Aorta (tissue), 5 donors: Measurements from ENCODE around the gene MYO1E. TPM values are rescaled to one million over a fixed set of nuclear protein-coding genes. Genes with fewer than 3 reads are reported as not detected.
"Not testable (repeated sequence)": the region's sequence is repeated elsewhere in the genome, so short reads cannot be mapped to it uniquely, and the experiment has no call there.

Source experiments
- ATAC-seq: fragments of 200-7000 bp; cut with Tn5 transposase; one replicate; pipeline ENCODE4 v1.9.1; 2022; ENCODE audit warnings: moderate library complexity; ENCODE audit not compliant: low FRiP score
- DNase-seq, 2 donors: peaks; one replicate each; pipeline ENCODE4 v3.0.0-alpha.2; 2020
- H3K27ac ChIP-seq, 2 donors: one replicate each; pipeline ENCODE4 v1.5.1; 2013; ENCODE audit warnings: low read length in 2 of 2, mild to moderate bottlenecking in 2 of 2, moderate library complexity in 2 of 2, control low read depth in 1 of 2, inconsistent platforms in 1 of 2, low read depth in 1 of 2
- H3K27me3 ChIP-seq, 2 donors: one replicate each; pipeline ENCODE4 v1.6.1; 2013; ENCODE audit warnings: control low read depth in 1 of 2, low read length in 1 of 2, mild to moderate bottlenecking in 1 of 2, moderate library complexity in 1 of 2; ENCODE audit not compliant: insufficient read depth in 2 of 2, control insufficient read depth in 1 of 2
- H3K36me3 ChIP-seq, 2 donors: one replicate each; pipeline ENCODE4 v1.6.1; 2013; ENCODE audit warnings: control low read depth in 1 of 2, low read length in 1 of 2, mild to moderate bottlenecking in 1 of 2; ENCODE audit not compliant: insufficient read depth in 2 of 2, control insufficient read depth in 1 of 2
- H3K4me1 ChIP-seq, 2 donors: one replicate each; pipeline ENCODE4 v1.6.1; 2013; ENCODE audit warnings: low read length in 2 of 2, control low read depth in 1 of 2, mild to moderate bottlenecking in 1 of 2, moderate library complexity in 1 of 2; ENCODE audit not compliant: insufficient read depth in 2 of 2, control insufficient read depth in 1 of 2
- H3K4me3 ChIP-seq, 2 donors: one replicate each; pipeline ENCODE4 v1.5.1; 2013; ENCODE audit warnings: low read length in 2 of 2, control low read depth in 1 of 2, mild to moderate bottlenecking in 1 of 2
- H3K9me3 ChIP-seq: one replicate; pipeline ENCODE4 v1.6.1; 2013; ENCODE audit warnings: mild to moderate bottlenecking, low read length; ENCODE audit not compliant: control insufficient read depth
- WGBS, 2 donors: extraction: QIAGEN DNeasy Blood & Tissue Kit; methylation state at CpG; one replicate each; pipeline ENCODE4 v1.1.7; 2013; 5-methylcytosine and 5-hydroxymethylcytosine counted together
- intact Hi-C, 2 donors: fragments of 100-400 bp; cut with DNase I; formaldehyde crosslinking; loops; one replicate each; pipeline versions ENCODE4 v1.14.2 to v1.15.0; 2022
- polyA plus RNA-seq, 2 donors: library from polyadenylated mRNA; stranded (reverse); fragments of 200-250 nt; gene quantifications; one replicate each; pipeline ENCODE4 v1.2.3, GENCODE V29; 2013
- total RNA-seq, 2 donors: library from RNA; stranded (reverse); fragmentation: NEBNext Ultra II Directional; extraction: Animal tissue kit (Norgen Biotek cat#: 25700); gene quantifications; one replicate each; pipeline ENCODE4 v1.2.1, GENCODE V29; 2021
- donor health status: healthy with polysubstance abuse.
- donor health status: Bipolar disorder and iron deficiency.
- donor health status: DM: no; HTN: no; CAD: no.
- donor health status: DM: no; HTN: no; CAD: no.
- donor health status: DM: yes; HTN: yes; CAD: no.

MYO1E gene
- total and polyA plus RNA-seq, 4 donors, result 44.6 to 225 (median 105) TPM

DNA sequence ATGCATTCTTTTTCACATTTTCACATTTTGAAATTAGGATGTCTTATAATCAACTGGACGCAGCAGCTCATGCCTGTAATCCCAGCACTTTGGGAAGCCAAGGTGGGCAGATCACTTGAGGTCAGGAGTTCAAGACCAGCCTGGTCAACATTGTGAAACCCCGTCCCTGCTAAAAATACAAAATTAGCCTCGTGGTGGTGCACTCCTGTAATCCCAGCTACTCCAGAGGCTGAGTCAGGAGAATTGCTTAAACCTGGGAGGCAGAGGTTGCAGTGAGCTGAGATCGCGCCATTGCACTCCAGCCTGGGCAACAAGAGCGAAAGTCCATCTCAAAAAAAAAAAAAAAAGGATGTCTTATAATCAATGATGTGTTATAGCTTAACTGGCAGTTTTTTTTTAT, 92.4 kb downstream of the MYO1E start:
- H3K27me3 ChIP-seq, H3K27ac ChIP-seq, H3K36me3 ChIP-seq, H3K4me3 ChIP-seq, DNase-seq, ATAC-seq, intact Hi-C loops, H3K9me3 ChIP-seq, H3K4me1 ChIP-seq: not testable (repeated sequence)
- WGBS, 2 donors, result 80 to 86% methylated on average over 6 of the region's 6 CpGs

DNA sequence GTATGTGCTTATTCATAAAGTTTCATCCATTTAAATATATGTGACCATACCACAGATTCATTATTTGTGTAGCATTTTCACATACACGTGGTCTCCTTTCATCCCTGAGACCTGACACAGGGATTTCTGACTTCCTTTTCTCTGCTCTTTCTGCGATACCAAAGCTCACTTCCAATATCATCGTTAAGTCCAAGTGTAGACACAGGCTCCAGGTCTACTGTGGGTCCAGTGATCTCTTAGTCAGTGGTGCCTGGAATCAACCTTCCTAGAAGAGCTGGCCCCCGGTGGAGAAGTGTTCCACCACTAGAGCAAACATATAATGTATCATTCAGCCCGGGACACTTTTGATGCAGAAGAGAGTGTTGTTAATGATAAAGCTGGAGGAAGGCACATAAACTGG, 93.6 kb downstream of the MYO1E start:
- H3K27ac ChIP-seq, result no peak overlapping the region
- ATAC-seq, result no peak
- WGBS, 2 donors, result 93 to 94% methylated on average over 5 of the region's 5 CpGs
- H3K9me3 ChIP-seq, result no peaks in the 10 kb centered on the region
- no peaks in the 10 kb centered on the region for H3K27me3 ChIP-seq
- H3K36me3 ChIP-seq, result no peaks in the 10 kb centered on the region
- H3K4me1 ChIP-seq, result no peaks in the 10 kb centered on the region
- no peak for DNase-seq
- intact Hi-C loops, result no loop called here
- H3K4me3 ChIP-seq, result no peak overlapping the region

DNA sequence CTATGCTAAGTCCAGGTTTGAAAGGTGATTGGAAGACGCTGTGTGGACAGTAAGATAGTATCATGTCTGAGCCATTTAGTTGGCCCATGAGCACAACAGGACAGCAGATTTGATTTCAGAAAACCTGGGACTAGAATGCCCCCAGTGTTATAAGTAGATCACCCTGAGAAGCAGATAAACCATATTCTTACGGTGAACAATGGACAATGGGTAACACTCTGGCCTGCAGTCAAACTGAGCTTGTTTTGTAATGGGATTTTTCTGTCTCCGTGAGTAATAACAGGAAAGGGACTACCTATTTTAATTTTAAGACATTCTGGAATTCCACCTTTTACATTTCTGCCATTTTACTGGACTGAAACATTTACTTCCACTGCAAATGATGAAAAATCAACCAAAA, 94.6 kb downstream of the MYO1E start:
- no peak for ATAC-seq
- intact Hi-C loops, result no loop called here

DNA sequence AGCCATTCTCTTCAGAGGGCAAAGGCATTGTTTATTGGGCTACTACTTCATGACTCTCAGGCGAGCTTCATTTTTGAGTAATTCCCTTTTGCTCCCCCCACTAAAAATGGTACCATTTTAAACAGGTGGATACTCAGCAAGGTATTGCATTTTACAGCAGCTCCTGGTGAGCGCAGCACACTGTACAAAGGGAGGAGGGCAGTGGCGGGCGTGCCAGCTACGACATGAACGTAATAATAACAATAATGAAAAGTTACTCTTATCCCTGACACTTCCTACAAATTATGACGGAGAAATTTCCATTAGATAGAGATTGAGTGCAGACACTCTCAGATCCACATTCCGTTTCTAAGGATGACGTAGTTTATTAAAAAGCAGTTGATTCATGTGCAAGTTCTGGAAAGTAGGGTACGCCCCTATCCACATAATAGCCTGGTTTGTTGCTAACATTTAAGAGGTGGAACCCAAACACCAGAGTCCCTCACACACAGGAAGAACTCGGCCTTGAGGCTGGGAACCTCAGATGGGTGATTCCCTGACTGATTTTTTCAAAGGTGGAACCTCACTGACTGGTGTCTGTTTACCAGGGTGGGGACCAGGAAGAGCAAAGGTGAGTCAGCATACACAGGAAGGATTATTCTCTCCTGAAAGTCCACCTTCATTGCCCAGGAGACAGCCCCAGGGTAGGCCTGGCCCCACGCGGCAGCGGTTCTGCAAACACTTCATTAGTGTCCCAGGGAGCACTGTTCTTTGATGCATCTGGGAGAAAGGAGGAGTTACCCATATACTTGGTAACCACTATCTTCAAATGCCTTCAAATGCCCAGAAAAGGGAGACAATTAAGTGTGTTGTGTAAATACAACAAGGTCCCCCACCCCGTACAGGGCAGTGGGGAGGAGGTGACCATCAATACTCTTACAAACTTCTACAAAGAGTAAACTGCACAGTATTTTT, 96.2 kb downstream of the MYO1E start:
- WGBS, 2 donors, result 92 to 93% methylated on average over 15 of the region's 15 CpGs
- ATAC-seq, result no peak
- H3K9me3 ChIP-seq, result no peaks in the 10 kb centered on the region
- H3K4me1 ChIP-seq, result no peaks in the 10 kb centered on the region
- intact Hi-C loops, result no loop called here
- DNase-seq, result no peak
- H3K27ac ChIP-seq, result no peak overlapping the region
- no peak overlapping the region for H3K4me3 ChIP-seq
- no peaks in the 10 kb centered on the region for H3K36me3 ChIP-seq
- no peaks in the 10 kb centered on the region for H3K27me3 ChIP-seq

More for the DNA sequence above, 94.6 kb downstream of the MYO1E start:
- DNase-seq, result no peak
- no peaks in the 10 kb centered on the region for H3K4me1 ChIP-seq
- no peak overlapping the region for H3K27ac ChIP-seq
- no peaks in the 10 kb centered on the region for H3K36me3 ChIP-seq
- no peaks in the 10 kb centered on the region for H3K9me3 ChIP-seq
- H3K4me3 ChIP-seq, result no peak overlapping the region
- no peaks in the 10 kb centered on the region for H3K27me3 ChIP-seq
- 84 to 87% methylated on average over 3 of the region's 3 CpGs for WGBS, 2 donors

DNA sequence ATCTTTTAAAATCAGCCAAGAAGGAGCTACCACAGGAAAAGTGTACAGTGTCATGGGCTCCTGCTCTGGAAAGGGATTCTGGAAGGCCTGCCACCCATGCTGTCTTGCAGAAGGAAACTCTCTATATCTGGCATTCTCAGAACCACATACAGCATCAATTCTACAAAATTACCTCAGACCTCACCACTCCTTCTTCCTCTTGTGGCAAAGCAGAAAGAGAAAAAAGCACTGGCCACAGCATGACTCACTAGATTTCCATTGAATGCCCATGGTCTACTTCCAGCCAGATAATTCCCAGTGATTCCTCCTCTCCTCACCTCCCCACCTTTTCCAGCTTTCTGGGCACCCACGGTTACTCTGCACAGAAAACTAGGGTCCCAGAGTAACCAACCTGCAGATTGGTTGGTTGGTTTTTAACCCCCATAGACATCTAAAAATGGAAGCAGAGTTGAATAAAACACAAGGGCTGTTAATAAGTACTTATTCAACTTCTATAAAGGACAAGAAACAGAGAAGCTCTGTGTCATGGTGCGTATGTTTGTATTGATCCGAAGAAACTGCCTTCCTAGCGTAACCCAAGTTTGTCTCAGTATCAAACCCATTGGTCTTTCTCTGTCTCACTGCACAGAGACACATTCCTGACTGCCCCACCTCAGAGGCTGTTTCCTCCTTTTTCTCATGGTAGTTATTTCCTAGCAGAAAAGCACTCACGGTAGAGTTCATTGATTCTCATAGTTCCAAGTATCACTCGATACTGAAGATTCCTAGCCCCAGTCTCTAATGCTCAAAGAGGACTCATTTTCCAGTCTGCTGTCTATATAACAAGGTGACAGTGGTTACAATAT, 98.3 kb downstream of the MYO1E start:
- no peak overlapping the region for H3K27ac ChIP-seq
- no peaks in the 10 kb centered on the region for H3K9me3 ChIP-seq
- H3K4me3 ChIP-seq, result no peak overlapping the region
- WGBS, 2 donors, result 95% methylated on average over 6 of the region's 6 CpGs
- no peaks in the 10 kb centered on the region for H3K36me3 ChIP-seq
- intact Hi-C loops, result no loop called here
- DNase-seq, result no peak
- no peaks in the 10 kb centered on the region for H3K27me3 ChIP-seq
- ATAC-seq, result no peak
- no peaks in the 10 kb centered on the region for H3K4me1 ChIP-seq

DNA sequence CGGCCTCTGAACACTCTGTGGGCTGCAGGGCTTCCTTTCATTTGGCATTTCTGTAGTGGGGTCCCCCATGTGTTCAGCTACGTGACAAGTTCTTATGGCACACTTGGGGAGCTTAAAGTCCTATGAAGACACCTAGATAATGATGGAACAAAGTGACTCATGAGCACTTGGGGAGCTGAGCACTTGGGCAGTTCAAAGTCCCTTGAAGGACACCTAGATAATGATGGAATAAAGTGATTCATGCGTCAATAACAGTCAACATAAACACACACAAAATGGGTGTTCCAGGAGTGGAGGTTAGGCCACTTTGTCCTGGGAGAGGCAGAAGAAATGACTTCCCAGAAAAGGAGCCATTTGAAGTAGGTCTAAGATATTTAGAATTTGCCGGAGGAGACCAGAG, 99.4 kb downstream of the MYO1E start:
- Histone ChIP-seq H3K9me3 (no peaks in the 10 kb centered on the region), H3K36me3 (no peaks in the 10 kb centered on the region), H3K27ac (no peak overlapping the region), H3K4me1 (no peaks in the 10 kb centered on the region), H3K4me3 (no peak overlapping the region), H3K27me3 (no peaks in the 10 kb centered on the region)
- WGBS, 2 donors, result 96% methylated on average over 4 of the region's 4 CpGs
- intact Hi-C loops, result no loop called here
- ATAC-seq (no peak), DNase-seq (no peak)

DNA sequence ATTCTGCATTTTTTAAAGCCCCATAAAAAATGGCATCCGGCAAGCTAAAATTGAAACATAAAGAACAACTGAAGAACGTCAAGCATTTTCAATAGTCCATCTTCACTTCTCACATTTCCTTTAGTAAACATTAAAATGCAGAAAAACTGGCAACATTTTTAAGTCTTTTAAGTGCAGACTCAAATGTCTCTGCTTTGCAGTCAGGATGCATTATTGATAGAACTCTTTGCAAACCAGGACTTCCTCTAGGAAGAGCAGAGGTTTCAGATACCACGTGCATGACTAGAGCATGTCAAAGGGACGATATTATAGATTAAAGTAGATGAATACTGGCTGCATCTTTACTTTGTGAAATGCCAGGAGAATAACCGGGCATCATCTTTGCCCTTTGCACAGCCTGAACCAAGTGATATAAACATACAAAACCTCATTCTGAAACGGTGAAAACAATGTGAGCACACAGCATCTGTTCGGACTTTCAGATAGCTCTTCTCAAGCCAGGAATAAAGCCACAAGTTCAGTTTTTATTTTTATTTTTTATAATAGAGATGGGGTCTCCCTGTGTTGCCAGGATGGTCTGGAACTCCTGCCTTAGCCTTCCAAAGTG, 101.0 kb downstream of the MYO1E start:
- Histone ChIP-seq H3K9me3 (no peaks in the 10 kb centered on the region), H3K27me3 (no peaks in the 10 kb centered on the region), H3K36me3 (peaks cover 0 to 2% of the 10 kb centered on the region in 2 donors), H3K4me1 (no peaks in the 10 kb centered on the region), H3K4me3 (no peak overlapping the region), H3K27ac (no peak overlapping the region)
- intact Hi-C loops, result no loop called here
- WGBS, 2 donors, result 64 to 76% methylated on average over 7 of the region's 7 CpGs
- ATAC-seq, result no peak
- no peak for DNase-seq

DNA sequence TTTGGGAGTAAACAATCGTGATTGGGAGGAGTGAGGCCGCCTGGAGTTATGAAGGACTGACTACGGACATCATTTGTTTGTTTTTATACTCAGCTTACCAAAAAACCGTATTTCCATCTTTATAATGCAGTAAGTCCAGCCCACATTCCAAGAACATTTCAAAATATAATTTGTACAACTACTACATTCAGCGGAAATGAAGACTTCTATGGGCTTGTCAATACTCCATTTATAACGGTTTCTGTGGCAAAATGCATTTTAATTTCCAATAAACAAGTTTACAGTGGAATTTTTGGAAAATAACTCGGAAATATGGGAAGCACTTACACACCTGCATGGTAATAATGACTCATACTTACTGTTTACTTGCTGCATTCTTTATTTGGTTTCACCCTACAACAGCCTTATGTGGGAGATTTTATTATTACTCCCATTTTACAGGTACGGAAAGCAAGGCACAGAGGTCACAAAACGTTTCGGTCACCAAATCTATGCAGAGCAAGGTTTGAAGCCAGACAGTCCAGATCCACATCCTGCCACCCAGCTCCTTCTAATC, 103.7 kb downstream of the MYO1E start:
- Histone ChIP-seq H3K27ac (no peak overlapping the region), H3K4me3 (no peak overlapping the region), H3K9me3 (no peaks in the 10 kb centered on the region), H3K36me3 (peaks cover 0 to 2% of the 10 kb centered on the region in 2 donors), H3K27me3 (no peaks in the 10 kb centered on the region), H3K4me1 (no peaks in the 10 kb centered on the region)
- intact Hi-C loops, result no loop called here
- no peak for DNase-seq
- 91 to 92% methylated on average over 10 of the region's 10 CpGs for WGBS, 2 donors
- no peak for ATAC-seq
